Rectal smooth muscle tissue (tissue), 1 donor: ENCODE results near the gene TIAM2.
"Not testable (repeated sequence)": the region's sequence is repeated elsewhere in the genome, so short reads cannot be mapped to it uniquely, and the experiment has no call there.

Source experiments
- H3K27ac ChIP-seq: one replicate; pipeline ENCODE4 v1.7.0; 2013; ENCODE audit warnings: low read depth, low read length, inconsistent platforms
- H3K27me3 ChIP-seq: one replicate; pipeline ENCODE4 v1.7.0; 2013; ENCODE audit warnings: low read length; ENCODE audit not compliant: control insufficient read depth, insufficient read depth
- H3K36me3 ChIP-seq: one replicate; pipeline ENCODE4 v1.7.0; 2013; ENCODE audit warnings: low read length; ENCODE audit not compliant: control insufficient read depth, insufficient read depth
- H3K4me1 ChIP-seq: one replicate; pipeline ENCODE4 v1.7.0; 2013; ENCODE audit warnings: low read length; ENCODE audit not compliant: control insufficient read depth, insufficient read depth
- H3K4me3 ChIP-seq: one replicate; pipeline ENCODE4 v1.7.0; 2013; ENCODE audit warnings: low read length
- H3K9ac ChIP-seq: one replicate; pipeline ENCODE4 v1.7.0; 2013; ENCODE audit warnings: low read length

TIAM2 gene

GRCh38 chr6:155182103-155182502 lies 187.0 kb downstream of the TIAM2 start:
- H3K4me1 ChIP-seq, result peaks cover 10% of the 10 kb centered on the region
- peaks cover 4% of the 10 kb centered on the region for H3K36me3 ChIP-seq
- no peaks in the 10 kb centered on the region for H3K27me3 ChIP-seq
- H3K27ac ChIP-seq, result no peak overlapping the region
- H3K4me3 ChIP-seq, result no peak overlapping the region
- no peak overlapping the region for H3K9ac ChIP-seq

DNA sequence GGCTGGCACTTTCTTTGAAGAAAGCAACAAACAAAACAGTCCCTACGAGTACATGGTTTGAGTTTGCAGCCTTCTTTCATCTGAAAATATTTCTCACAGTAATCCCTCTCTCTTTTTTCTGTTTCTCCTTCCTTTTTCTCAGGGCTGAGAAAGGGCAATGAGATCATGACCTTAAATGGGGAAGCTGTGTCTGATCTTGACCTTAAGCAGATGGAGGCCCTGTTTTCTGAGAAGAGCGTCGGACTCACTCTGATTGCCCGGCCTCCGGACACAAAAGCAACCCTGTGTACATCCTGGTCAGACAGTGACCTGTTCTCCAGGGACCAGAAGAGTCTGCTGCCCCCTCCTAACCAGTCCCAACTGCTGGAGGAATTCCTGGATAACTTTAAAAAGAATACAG lies 188.0 kb downstream of the TIAM2 start:
- peaks cover 12% of the 10 kb centered on the region for H3K4me1 ChIP-seq
- peaks cover 4% of the 10 kb centered on the region for H3K36me3 ChIP-seq
- no peak overlapping the region for H3K4me3 ChIP-seq
- H3K27ac ChIP-seq, result peak overlapping the region; percentile 21
- no peaks in the 10 kb centered on the region for H3K27me3 ChIP-seq
- H3K9ac ChIP-seq, result no peak overlapping the region

DNA sequence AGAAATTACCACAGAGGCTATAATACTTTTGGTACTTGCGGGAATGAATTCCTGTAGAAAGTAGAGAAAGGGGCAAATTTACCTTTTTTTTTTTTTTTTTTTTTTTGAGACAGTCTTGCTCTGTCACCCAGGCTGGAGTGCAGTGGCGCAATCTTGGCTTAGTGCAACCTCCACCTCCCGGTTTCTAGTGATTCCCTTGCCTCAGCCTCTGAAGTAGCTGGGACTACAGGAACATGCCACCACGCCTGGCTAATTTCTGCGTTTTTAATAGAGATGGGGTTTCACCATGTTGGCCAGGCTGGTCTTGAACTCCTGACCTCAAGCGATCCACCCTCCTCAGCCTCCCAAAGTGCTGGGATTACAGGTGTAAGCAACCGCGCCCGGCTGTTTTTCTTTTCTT lies 189.9 kb downstream of the TIAM2 start:
- H3K27me3 ChIP-seq, H3K4me3 ChIP-seq, H3K36me3 ChIP-seq, H3K27ac ChIP-seq, H3K9ac ChIP-seq: not testable (repeated sequence)
- H3K4me1 ChIP-seq, result peaks cover 26% of the 10 kb centered on the region

DNA sequence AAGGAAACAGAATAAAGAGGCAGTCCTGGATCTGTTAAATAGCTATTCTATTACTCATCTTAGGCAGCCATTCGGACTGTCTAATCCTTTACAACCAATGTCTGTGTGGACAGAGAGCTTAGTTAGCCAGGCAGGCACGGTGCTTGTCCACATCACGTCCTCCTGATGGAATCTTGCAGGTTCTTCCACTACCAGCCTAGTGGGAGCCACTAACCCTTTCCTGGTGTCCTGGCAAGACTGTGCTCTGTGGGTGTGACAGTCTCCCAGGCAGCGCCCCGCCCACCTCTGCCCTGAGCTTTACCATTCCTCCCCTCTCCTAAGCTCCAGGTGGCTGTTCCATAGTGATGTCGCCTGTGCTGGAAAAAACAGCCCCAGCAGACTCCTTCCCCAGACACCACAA lies 190.4 kb downstream of the TIAM2 start:
- peaks cover 29% of the 10 kb centered on the region for H3K4me1 ChIP-seq

DNA sequence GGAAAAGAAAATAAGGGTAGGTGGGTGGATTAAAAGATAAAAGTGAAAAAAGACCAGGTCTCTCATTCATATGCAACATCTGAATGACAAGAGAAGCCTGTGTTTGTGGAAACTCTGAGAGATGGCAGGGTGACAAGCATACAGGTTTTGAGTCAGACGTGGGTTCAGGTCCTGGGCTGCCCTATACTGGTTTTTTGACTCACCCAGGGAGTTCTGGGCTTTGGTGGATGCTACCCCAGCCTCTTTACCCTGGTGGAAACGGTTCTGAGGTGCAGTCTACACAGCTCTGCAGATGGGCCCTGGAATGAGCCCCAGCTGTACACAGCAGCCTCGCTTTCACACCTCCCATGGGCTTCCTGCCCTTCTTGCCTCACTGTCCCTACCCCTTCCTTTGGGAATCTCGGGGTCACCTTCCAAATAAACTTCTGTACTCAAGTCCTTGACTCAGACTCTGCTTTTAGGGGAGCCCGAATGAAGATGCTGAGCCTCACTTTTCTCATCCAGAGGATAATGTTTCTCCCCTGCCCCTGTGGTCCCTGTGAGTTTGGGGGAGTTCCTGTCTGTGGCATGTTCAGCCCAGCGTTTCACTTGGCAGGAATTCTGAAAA lies 191.0 kb downstream of the TIAM2 start:
- peaks cover 34% of the 10 kb centered on the region for H3K4me1 ChIP-seq
- H3K27me3 ChIP-seq, result no peaks in the 10 kb centered on the region
- no peak overlapping the region for H3K9ac ChIP-seq
- H3K36me3 ChIP-seq, result no peaks in the 10 kb centered on the region
- no peak overlapping the region for H3K27ac ChIP-seq
- H3K4me3 ChIP-seq, result no peak overlapping the region

More for the DNA sequence above, 190.4 kb downstream of the TIAM2 start:
- Histone ChIP-seq H3K9ac (no peak overlapping the region), H3K27me3 (no peaks in the 10 kb centered on the region), H3K27ac (no peak overlapping the region), H3K36me3 (peaks cover 4% of the 10 kb centered on the region), H3K4me3 (no peak overlapping the region)

DNA sequence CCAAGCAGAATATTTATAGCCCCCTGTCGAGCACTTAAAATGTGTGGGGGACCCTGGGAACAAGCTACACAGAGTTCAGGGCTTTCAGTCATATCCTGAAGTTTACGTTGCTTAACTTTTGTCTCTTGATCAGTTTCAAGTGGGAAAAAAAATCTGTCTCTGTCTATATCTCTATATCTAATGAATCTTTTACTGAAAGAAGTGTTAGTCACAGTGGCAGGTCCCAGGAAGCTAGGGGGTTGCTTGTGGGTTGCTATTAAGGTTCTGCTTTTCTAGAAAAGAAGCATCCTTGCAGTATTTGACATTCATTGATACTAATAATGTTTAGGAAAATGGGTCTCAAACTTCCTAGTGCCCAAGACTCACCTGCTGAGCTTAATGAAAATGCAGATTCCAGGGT lies 192.0 kb downstream of the TIAM2 start:
- H3K27ac ChIP-seq, result no peak overlapping the region
- H3K4me1 ChIP-seq, result peaks cover 36% of the 10 kb centered on the region
- H3K36me3 ChIP-seq, result no peaks in the 10 kb centered on the region
- H3K27me3 ChIP-seq, result no peaks in the 10 kb centered on the region
- no peak overlapping the region for H3K4me3 ChIP-seq
- H3K9ac ChIP-seq, result no peak overlapping the region

DNA sequence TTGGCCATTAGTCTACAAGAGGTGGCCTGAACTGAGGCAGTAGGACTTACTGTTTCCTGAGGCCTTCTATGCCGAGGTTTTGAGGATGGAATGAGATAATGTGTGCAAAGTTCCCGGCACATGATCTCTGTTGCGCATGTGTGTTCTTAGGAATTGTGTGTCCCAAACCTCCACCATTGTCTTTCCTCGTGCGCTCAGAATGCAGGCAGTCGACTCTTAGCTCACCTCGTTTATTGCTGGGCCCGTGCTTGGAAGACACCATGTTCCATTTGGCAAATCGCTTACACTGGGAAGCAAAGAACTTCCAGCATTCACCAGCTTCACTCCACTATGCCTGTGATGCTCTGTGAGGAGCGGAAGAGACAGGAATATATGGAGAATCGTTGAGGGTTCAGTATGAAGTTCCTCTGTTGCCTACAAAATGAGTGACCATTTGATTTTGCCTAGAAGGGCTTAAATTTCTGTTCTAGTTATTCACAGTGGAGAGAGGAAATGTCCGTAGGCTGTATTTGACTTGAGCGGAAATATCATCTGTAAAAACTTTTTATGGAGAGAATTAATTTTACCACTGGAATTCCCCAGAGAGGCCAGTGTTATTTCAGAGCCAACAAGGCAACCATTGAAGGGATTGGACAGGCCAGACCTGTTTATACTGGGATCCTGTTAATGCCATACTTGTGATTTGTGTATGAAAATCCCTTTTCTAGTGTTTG lies 193.0 kb downstream of the TIAM2 start:
- Histone ChIP-seq H3K4me1 (peaks cover 34% of the 10 kb centered on the region), H3K27me3 (no peaks in the 10 kb centered on the region), H3K4me3 (no peak overlapping the region), H3K9ac (no peak overlapping the region), H3K36me3 (no peaks in the 10 kb centered on the region), H3K27ac (peak overlapping the region; percentile 65)

- Histone ChIP-seq H3K4me3 (peak overlapping the region; percentile 47), H3K36me3 (no peaks in the 10 kb centered on the region), H3K9ac (no peak overlapping the region), H3K27me3 (no peaks in the 10 kb centered on the region), H3K27ac (peak overlapping the region; percentile 65), H3K4me1 (peaks cover 31% of the 10 kb centered on the region)
Observed at GRCh38 chr6:155188707-155189496, 193.8 kb downstream of the TIAM2 start.

DNA sequence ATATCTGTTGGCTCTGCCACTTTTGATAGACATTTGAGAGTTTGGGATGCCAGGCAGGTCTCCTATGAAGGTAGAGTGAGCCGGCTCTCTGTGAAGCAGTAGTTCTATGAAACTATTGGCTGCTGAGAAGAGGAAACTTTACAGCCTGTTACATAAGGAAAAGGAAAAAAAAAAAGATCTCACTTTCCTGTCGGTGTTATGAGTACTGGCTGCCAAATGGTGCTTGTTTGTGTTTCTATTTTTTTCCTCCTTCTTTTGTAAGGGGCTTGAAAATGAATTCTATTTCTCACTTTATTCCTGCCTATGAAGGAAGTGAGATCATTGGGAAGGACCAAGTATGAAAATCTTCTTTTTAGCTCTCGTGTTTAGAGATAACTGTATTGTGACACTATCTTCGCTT lies 195.6 kb downstream of the TIAM2 start:
- Histone ChIP-seq H3K36me3 (no peaks in the 10 kb centered on the region), H3K4me1 (peaks cover 31% of the 10 kb centered on the region), H3K27ac (no peak overlapping the region), H3K9ac (no peak overlapping the region), H3K4me3 (no peak overlapping the region), H3K27me3 (no peaks in the 10 kb centered on the region)

GRCh38 chr6:155193526-155193925 lies 198.4 kb downstream of the TIAM2 start:
- H3K27ac ChIP-seq, result no peak overlapping the region
- no peak overlapping the region for H3K9ac ChIP-seq
- H3K4me3 ChIP-seq, result no peak overlapping the region
- H3K27me3 ChIP-seq, result no peaks in the 10 kb centered on the region
- peaks cover 19% of the 10 kb centered on the region for H3K4me1 ChIP-seq
- H3K36me3 ChIP-seq, result no peaks in the 10 kb centered on the region

GRCh38 chr6:155194399-155194798 lies 199.3 kb downstream of the TIAM2 start:
- Histone ChIP-seq H3K36me3 (no peaks in the 10 kb centered on the region), H3K27me3 (no peaks in the 10 kb centered on the region), H3K4me1 (peaks cover 13% of the 10 kb centered on the region), H3K4me3 (no peak overlapping the region), H3K9ac (no peak overlapping the region), H3K27ac (no peak overlapping the region)

DNA sequence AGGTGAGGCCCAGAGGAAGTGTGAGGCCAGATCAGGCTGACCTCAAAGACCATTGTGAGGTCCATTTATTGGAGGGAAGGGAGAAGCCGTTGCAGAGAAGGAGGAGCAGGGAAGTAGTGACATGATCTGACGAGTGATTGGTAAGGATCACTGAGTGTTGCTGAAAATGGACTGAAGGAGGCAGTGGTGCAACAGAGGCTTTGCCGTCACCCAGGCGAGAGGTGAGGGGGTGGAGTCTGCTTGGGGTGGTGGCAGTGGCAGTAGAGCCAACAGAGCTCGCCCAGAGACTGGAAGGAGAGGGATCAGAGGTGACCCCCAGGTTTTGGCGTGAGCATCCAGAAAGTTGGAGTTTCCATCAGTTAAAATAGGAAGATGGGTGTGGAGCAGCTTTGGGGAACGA lies 200.8 kb downstream of the TIAM2 start:
- no peaks in the 10 kb centered on the region for H3K27me3 ChIP-seq
- no peak overlapping the region for H3K9ac ChIP-seq
- no peak overlapping the region for H3K4me3 ChIP-seq
- no peak overlapping the region for H3K27ac ChIP-seq
- H3K4me1 ChIP-seq, result peaks cover 3% of the 10 kb centered on the region
- H3K36me3 ChIP-seq, result no peaks in the 10 kb centered on the region
